ENCODE results near the gene TLE1.

DNA sequence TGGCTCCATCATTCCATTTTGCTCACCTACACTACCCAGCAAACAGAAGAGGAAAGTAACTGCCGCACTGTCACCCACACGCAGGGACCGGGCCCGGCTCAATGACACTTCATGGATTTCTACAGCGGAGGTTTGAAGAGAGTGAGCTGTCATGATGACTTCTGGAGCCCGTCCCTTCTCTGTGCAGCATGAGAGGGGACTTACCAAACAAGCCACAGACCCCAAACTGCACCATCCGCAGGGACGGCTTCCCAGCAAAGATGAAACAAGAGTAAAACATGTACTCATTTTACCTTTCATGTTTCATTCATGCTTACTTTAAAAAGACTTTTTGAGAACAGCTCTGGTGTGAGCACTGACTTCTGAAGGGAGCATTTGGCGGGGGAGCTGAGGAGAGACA, 99.5 kb downstream of the TLE1 start:
- TF ChIP-seq GATA2 (IDR thresholded peaks at IDR 0.05; ENCODE audit: low read depth, low read length) = no peak
- no peak for TF ChIP-seq GATA3 (IDR thresholded peaks at IDR 0.05; ENCODE audit: low read depth, low read length)

Measured in SH-SY5Y (cell line).